ENCODE results near the gene C12orf56. TPM values are rescaled to one million over a fixed set of nuclear protein-coding genes. Genes with fewer than 3 reads are reported as not detected.
"Not testable (repeated sequence)": the region's sequence is repeated elsewhere in the genome, so short reads cannot be mapped to it uniquely, and the experiment has no call there.

The C12orf56 gene
- total and polyA plus RNA-seq, 7 donors = 0.22 to 2.1 (median 0.44) TPM; not detected in 3

GRCh38 chr12:64299628-64300027 lies 90.9 kb downstream of the C12orf56 start:
- Histone ChIP-seq H3K36me3 (no peaks in the 10 kb centered on the region), H3K27me3 (no peaks in the 10 kb centered on the region), H3K4me1 (no peaks in the 10 kb centered on the region), H3K27ac (no peak overlapping the region), H3K9me3 (no peaks in the 10 kb centered on the region), H3K4me3 (no peak overlapping the region)
- intact Hi-C loops (cut with DNase I) = no loop called here
- DNase-seq = no peak
- WGBS, 2 donors = 60 to 77% methylated on average over 3 of the region's 3 CpGs
- TF ChIP-seq POLR2AphosphoS5 (IDR thresholded peaks at IDR 0.05) (no peak), CTCF (IDR thresholded peaks at IDR 0.05) (no peak), POLR2A (IDR thresholded peaks at IDR 0.05) (no peak), EP300 (IDR thresholded peaks at IDR 0.05) (no peak)

- Histone ChIP-seq H3K27ac (no peak overlapping the region), H3K36me3 (no peaks in the 10 kb centered on the region), H3K4me3 (no peak overlapping the region), H3K9me3 (no peaks in the 10 kb centered on the region), H3K4me1 (no peaks in the 10 kb centered on the region), H3K27me3 (no peaks in the 10 kb centered on the region)
- DNase-seq = no peak
- intact Hi-C loops (cut with DNase I) = no loop called here
- no peak for TF ChIP-seq POLR2A (IDR thresholded peaks at IDR 0.05)
- no peak for TF ChIP-seq EP300 (IDR thresholded peaks at IDR 0.05)
- TF ChIP-seq CTCF (IDR thresholded peaks at IDR 0.05) = no peak
- TF ChIP-seq POLR2AphosphoS5 (IDR thresholded peaks at IDR 0.05) = no peak
Observed at GRCh38 chr12:64296301-64296700, 94.3 kb downstream of the C12orf56 start.

GRCh38 chr12:64293654-64294364 lies 96.7 kb downstream of the C12orf56 start:
- Histone ChIP-seq H3K27ac (no peak overlapping the region), H3K4me1 (no peaks in the 10 kb centered on the region), H3K36me3 (no peaks in the 10 kb centered on the region), H3K27me3 (no peaks in the 10 kb centered on the region), H3K4me3 (no peak overlapping the region), H3K9me3 (no peaks in the 10 kb centered on the region)
- TF ChIP-seq POLR2A (IDR thresholded peaks at IDR 0.05) (no peak), POLR2AphosphoS5 (IDR thresholded peaks at IDR 0.05) (no peak), EP300 (IDR thresholded peaks at IDR 0.05) (no peak), CTCF (IDR thresholded peaks at IDR 0.05) (no peak)
- no peak for DNase-seq
- intact Hi-C loops (cut with DNase I) = no loop called here
- WGBS, 2 donors = 68 to 89% methylated on average over 4 of the region's 4 CpGs

- H3K36me3 ChIP-seq; H3K4me3 ChIP-seq; H3K27me3 ChIP-seq; H3K27ac ChIP-seq; intact Hi-C loops (cut with DNase I); DNase-seq; H3K4me1 ChIP-seq; H3K9me3 ChIP-seq: not testable (repeated sequence)
- WGBS, 2 donors = 88 to 96% methylated on average over 15 of the region's 15 CpGs
Observed at GRCh38 chr12:64293174-64293573, 97.4 kb downstream of the C12orf56 start.

- intact Hi-C loops (cut with DNase I) = no loop called here
- no peaks in the 10 kb centered on the region for H3K36me3 ChIP-seq
- no peaks in the 10 kb centered on the region for H3K9me3 ChIP-seq
- H3K4me3 ChIP-seq = no peak overlapping the region
- DNase-seq = no peak
- no peaks in the 10 kb centered on the region for H3K27me3 ChIP-seq
- 86 to 87% methylated on average over 4 of the region's 4 CpGs for WGBS, 2 donors
- no peak overlapping the region for H3K27ac ChIP-seq
- no peaks in the 10 kb centered on the region for H3K4me1 ChIP-seq
- TF ChIP-seq EP300 (IDR thresholded peaks at IDR 0.05) (no peak), CTCF (IDR thresholded peaks at IDR 0.05) (no peak), POLR2AphosphoS5 (IDR thresholded peaks at IDR 0.05) (no peak), POLR2A (IDR thresholded peaks at IDR 0.05) (no peak)
Observed at GRCh38 chr12:64286521-64286920, 104.0 kb downstream of the C12orf56 start.

Data from sigmoid colon (tissue), 7 donors.